ENCODE data around the gene NEDD1. TPM values are rescaled to one million over a fixed set of nuclear protein-coding genes. Genes with fewer than 3 reads are reported as not detected.

The NEDD1 gene
- total RNA-seq, 1 donor from 2014 or later: 31.3 TPM

- H3K4me3 Mint-ChIP-seq (ENCODE audit: unreplicated experiment): no peak overlapping the region
- no peaks in the 10 kb centered on the region for H3K79me2 ChIP-seq (ENCODE audit: insufficient read depth, low read length)
- no peak for TF ChIP-seq CTCF (IDR thresholded peaks at IDR 0.05; ENCODE audit: insufficient read depth, low read depth, low read length)
- TF ChIP-seq EZH2 (IDR thresholded peaks at IDR 0.05; ENCODE audit: insufficient read depth, low read length): no peak
- no peaks in the 10 kb centered on the region for H3K4me1 Mint-ChIP-seq (ENCODE audit: low read depth, unreplicated experiment)
- H3K27me3 Mint-ChIP-seq (ENCODE audit: low read depth, unreplicated experiment): no peaks in the 10 kb centered on the region
- no peaks in the 10 kb centered on the region for H4K20me1 ChIP-seq (ENCODE audit: insufficient read depth, low read length)
- peak overlapping the region; percentile 16 for H3K27ac Mint-ChIP-seq (ENCODE audit: unreplicated experiment)
- H3K36me3 ChIP-seq (ENCODE audit: insufficient read depth, low read length): peaks cover 11% of the 10 kb centered on the region
- no peak overlapping the region for H3K4me3 ChIP-seq (ENCODE audit: insufficient read depth, low read depth, low read length)
- peak; percentile 13 for FAIRE-seq
- no peaks in the 10 kb centered on the region for H3K27me3 ChIP-seq (ENCODE audit: insufficient read depth, low read length)
- H2AFZ ChIP-seq (ENCODE audit: low read depth, low read length): no peak overlapping the region
- no peak for DNase-seq (ENCODE audit: low read depth)
- no peaks in the 10 kb centered on the region for H3K9me3 Mint-ChIP-seq (ENCODE audit: unreplicated experiment)
- H3K4me1 ChIP-seq (ENCODE audit: insufficient read depth, low read length): no peaks in the 10 kb centered on the region
- no peak overlapping the region for H3K4me2 ChIP-seq (ENCODE audit: low read length)
- no peak overlapping the region for H3K27ac ChIP-seq (ENCODE audit: low read depth, low read length)
- H3K9me3 ChIP-seq (ENCODE audit: insufficient read depth, low read depth, low read length): no peaks in the 10 kb centered on the region
- peaks cover 2% of the 10 kb centered on the region for H3K36me3 Mint-ChIP-seq (ENCODE audit: low read depth, unreplicated experiment)
- no peak overlapping the region for H3K9ac ChIP-seq (ENCODE audit: low read length)
These were observed 41.7 kb downstream of the NEDD1 start for GRCh38 chr12:96948782-96949181.

- Histone ChIP-seq H3K9me3 (ENCODE audit: insufficient read depth, low read depth, low read length) (no peaks in the 10 kb centered on the region), H3K27ac (ENCODE audit: low read depth, low read length) (no peak overlapping the region), H3K4me3 (ENCODE audit: insufficient read depth, low read depth, low read length) (no peak overlapping the region), H3K79me2 (ENCODE audit: insufficient read depth, low read length) (no peaks in the 10 kb centered on the region), H3K9ac (ENCODE audit: low read length) (no peak overlapping the region), H3K4me2 (ENCODE audit: low read length) (no peak overlapping the region), H3K27me3 (ENCODE audit: insufficient read depth, low read length) (no peaks in the 10 kb centered on the region), H3K36me3 (ENCODE audit: insufficient read depth, low read length) (no peaks in the 10 kb centered on the region), H4K20me1 (ENCODE audit: insufficient read depth, low read length) (no peaks in the 10 kb centered on the region), H3K4me1 (ENCODE audit: insufficient read depth, low read length) (peaks cover 15% of the 10 kb centered on the region), H2AFZ (ENCODE audit: low read depth, low read length) (no peak overlapping the region)
- Mint-ChIP-seq H3K4me1 (ENCODE audit: low read depth, unreplicated experiment) (peaks cover 18% of the 10 kb centered on the region), H3K27me3 (ENCODE audit: low read depth, unreplicated experiment) (peaks cover 4% of the 10 kb centered on the region), H3K9me3 (ENCODE audit: unreplicated experiment) (no peaks in the 10 kb centered on the region), H3K36me3 (ENCODE audit: low read depth, unreplicated experiment) (no peaks in the 10 kb centered on the region), H3K4me3 (ENCODE audit: unreplicated experiment) (no peak overlapping the region), H3K27ac (ENCODE audit: unreplicated experiment) (no peak overlapping the region)
- TF ChIP-seq EZH2 (IDR thresholded peaks at IDR 0.05; ENCODE audit: insufficient read depth, low read length): no peak
- TF ChIP-seq CTCF (IDR thresholded peaks at IDR 0.05; ENCODE audit: insufficient read depth, low read depth, low read length): no peak
- DNase-seq (ENCODE audit: low read depth) (no peak), FAIRE-seq (no peak)
These were observed 72.5 kb downstream of the NEDD1 start for GRCh38 chr12:96979532-96979931.

GRCh38 chr12:96980991-96981414, 73.9 kb downstream of the NEDD1 start:
- Histone ChIP-seq H3K27me3 (ENCODE audit: insufficient read depth, low read length) (no peaks in the 10 kb centered on the region), H3K79me2 (ENCODE audit: insufficient read depth, low read length) (no peaks in the 10 kb centered on the region), H3K4me1 (ENCODE audit: insufficient read depth, low read length) (peaks cover 22% of the 10 kb centered on the region), H3K27ac (ENCODE audit: low read depth, low read length) (peak overlapping the region; percentile 57), H3K9ac (ENCODE audit: low read length) (peak overlapping the region; percentile 42), H4K20me1 (ENCODE audit: insufficient read depth, low read length) (no peaks in the 10 kb centered on the region), H3K9me3 (ENCODE audit: insufficient read depth, low read depth, low read length) (no peaks in the 10 kb centered on the region), H3K36me3 (ENCODE audit: insufficient read depth, low read length) (no peaks in the 10 kb centered on the region), H2AFZ (ENCODE audit: low read depth, low read length) (peak overlapping the region; percentile 48), H3K4me3 (ENCODE audit: insufficient read depth, low read depth, low read length) (no peak overlapping the region), H3K4me2 (ENCODE audit: low read length) (peak overlapping the region; percentile 69)
- no peak for TF ChIP-seq EZH2 (IDR thresholded peaks at IDR 0.05; ENCODE audit: insufficient read depth, low read length)
- TF ChIP-seq CTCF (IDR thresholded peaks at IDR 0.05; ENCODE audit: insufficient read depth, low read depth, low read length): no peak
- DNase-seq (ENCODE audit: low read depth) (peak; percentile 94), FAIRE-seq (no peak)
- H3K4me3 Mint-ChIP-seq (ENCODE audit: unreplicated experiment): no peak overlapping the region
- peak overlapping the region; percentile 92 for H3K27ac Mint-ChIP-seq (ENCODE audit: unreplicated experiment)
- no peaks in the 10 kb centered on the region for H3K9me3 Mint-ChIP-seq (ENCODE audit: unreplicated experiment)
- peaks cover 8% of the 10 kb centered on the region for H3K27me3 Mint-ChIP-seq (ENCODE audit: low read depth, unreplicated experiment)
- peaks cover 18% of the 10 kb centered on the region for H3K4me1 Mint-ChIP-seq (ENCODE audit: low read depth, unreplicated experiment)
- H3K36me3 Mint-ChIP-seq (ENCODE audit: low read depth, unreplicated experiment): no peaks in the 10 kb centered on the region
